IPS DF 6.9 (cell line): ENCODE results near the gene GNB2.

ENCODE experiments used
- DNase-seq: peaks from one replicate; pipeline ENCODE4 v3.0.0-alpha.2; 2013; ENCODE audit warnings: low read depth, low spot score
- H3K27ac ChIP-seq: one replicate; pipeline ENCODE4 v1.5.1; 2013; ENCODE audit warnings: low read length, control low read depth
- H3K27me3 ChIP-seq: 2 replicates; pipeline ENCODE4 v1.6.1; 2013; ENCODE audit warnings: mild to moderate bottlenecking, low read length; ENCODE audit not compliant: control insufficient read depth, insufficient read depth
- H3K36me3 ChIP-seq: 2 replicates; pipeline ENCODE4 v1.6.1; 2013; ENCODE audit warnings: low read length; ENCODE audit not compliant: control insufficient read depth, insufficient read depth
- H3K4me1 ChIP-seq: 2 replicates; pipeline ENCODE4 v1.6.1; 2013; ENCODE audit warnings: low read length; ENCODE audit not compliant: control insufficient read depth, insufficient read depth
- H3K4me3 ChIP-seq: 2 replicates; pipeline ENCODE4 v1.5.1; 2013; ENCODE audit warnings: mild to moderate bottlenecking, low read length
- H3K9me3 ChIP-seq: 2 replicates; pipeline ENCODE4 v1.6.1; 2013; ENCODE audit warnings: low read length, inconsistent platforms; ENCODE audit not compliant: control insufficient read depth, insufficient read depth
- WGBS: extraction: QIAGEN DNeasy Blood & Tissue Kit; methylation state at CpG from one replicate; pipeline ENCODE4 v1.1.7; 2013; ENCODE audit warnings: mixed read lengths, missing lambda C conversion rate; ENCODE audit not compliant: insufficient read length, insufficient coverage; 5-methylcytosine and 5-hydroxymethylcytosine counted together

The GNB2 gene

DNA sequence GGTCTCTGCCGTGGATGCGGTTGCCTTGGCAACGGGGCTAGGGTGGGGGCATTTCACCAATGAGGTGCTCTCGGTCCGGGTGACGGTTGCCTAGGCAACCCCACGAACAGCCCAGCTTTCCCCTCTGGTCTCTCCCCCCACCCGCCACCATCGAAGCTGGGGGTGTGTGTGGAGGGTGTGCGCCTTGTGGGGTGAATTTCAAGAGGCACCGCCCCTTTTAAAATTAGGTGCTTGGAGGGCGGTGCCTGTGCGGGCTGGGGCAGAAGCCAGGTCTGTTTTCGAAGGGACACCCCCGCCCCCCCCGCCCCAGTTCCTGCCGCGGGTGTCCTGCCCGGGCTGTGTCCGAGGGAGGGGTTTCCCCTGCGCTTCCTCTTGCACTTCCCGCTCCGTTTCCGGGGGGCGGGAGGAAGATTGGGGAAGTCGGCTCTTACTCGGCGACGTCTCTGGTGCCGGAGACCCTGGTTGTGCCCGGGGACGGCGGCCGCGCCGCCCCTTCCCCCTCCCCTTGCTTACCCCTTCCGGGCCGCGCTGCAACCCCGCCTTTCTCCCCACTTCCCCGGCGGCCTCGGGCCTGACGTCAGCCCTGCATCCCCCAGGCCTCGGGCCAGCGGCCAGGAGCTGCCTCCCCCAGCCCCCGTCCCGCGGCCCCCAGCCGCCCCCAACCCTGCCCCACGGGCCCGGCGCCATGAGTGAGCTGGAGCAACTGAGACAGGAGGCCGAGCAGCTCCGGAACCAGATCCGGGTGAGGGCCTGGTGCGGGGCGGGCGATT, 2.2 kb downstream of the GNB2 start:
- Histone ChIP-seq H3K9me3 (no peaks in the 10 kb centered on the region), H3K27ac (no peak overlapping the region), H3K4me3 (peak overlapping the region; percentile 43; the same call in 1 of the 2 replicates), H3K27me3 (0 out of 2 replicates have a peak, but pooled peaks cover 1% of the 10 kb centered on the region), H3K4me1 (no peaks in the 10 kb centered on the region), H3K36me3 (peaks cover 19% of the 10 kb centered on the region)
- no CpG with 5 or more reads among the region's 59 CpGs for WGBS
- no peak for DNase-seq

DNA sequence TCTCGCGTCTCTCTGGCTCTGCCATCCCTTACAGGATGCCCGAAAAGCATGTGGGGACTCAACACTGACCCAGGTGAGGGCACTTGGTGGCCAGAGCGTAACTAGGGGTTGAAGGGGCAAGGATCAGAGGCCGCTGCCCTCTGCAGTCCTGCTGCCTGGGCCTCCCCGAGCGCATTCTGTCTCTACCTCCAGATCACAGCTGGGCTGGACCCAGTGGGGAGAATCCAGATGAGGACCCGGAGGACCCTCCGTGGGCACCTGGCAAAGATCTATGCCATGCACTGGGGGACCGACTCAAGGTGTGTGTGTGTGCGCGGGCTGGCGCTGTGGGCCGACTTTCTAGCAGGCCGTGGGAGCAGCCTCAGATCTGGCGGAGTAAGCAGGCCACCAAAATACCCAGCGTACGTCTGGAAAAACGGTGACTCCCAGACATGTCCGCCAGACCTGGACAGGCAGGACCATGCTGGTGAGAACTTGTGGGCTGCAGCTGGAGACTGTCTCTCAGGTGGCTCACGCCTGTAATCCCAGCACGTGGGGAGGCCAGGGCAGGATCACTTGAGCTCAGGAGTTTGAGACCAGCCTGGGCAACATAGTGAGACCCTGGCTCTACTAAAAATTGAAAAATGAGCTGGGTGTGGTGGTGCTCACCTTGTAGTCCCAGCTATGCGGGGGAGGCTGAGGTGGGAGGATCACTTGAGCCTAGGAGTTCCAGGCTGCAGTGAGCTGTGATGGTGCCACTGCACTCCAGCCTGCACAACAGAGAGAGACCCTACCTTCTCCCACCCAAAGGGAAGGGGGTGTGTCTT, 3.2 kb downstream of the GNB2 start:
- Histone ChIP-seq H3K27ac (no peak overlapping the region), H3K36me3 (peaks cover 26% of the 10 kb centered on the region), H3K9me3 (no peaks in the 10 kb centered on the region), H3K27me3 (0 out of 2 replicates have a peak, but pooled peaks cover 1% of the 10 kb centered on the region), H3K4me3 (no peak overlapping the region; the same call in 1 of the 2 replicates), H3K4me1 (no peaks in the 10 kb centered on the region)
- WGBS, result no CpG with 5 or more reads among the region's 23 CpGs
- no peak for DNase-seq

DNA sequence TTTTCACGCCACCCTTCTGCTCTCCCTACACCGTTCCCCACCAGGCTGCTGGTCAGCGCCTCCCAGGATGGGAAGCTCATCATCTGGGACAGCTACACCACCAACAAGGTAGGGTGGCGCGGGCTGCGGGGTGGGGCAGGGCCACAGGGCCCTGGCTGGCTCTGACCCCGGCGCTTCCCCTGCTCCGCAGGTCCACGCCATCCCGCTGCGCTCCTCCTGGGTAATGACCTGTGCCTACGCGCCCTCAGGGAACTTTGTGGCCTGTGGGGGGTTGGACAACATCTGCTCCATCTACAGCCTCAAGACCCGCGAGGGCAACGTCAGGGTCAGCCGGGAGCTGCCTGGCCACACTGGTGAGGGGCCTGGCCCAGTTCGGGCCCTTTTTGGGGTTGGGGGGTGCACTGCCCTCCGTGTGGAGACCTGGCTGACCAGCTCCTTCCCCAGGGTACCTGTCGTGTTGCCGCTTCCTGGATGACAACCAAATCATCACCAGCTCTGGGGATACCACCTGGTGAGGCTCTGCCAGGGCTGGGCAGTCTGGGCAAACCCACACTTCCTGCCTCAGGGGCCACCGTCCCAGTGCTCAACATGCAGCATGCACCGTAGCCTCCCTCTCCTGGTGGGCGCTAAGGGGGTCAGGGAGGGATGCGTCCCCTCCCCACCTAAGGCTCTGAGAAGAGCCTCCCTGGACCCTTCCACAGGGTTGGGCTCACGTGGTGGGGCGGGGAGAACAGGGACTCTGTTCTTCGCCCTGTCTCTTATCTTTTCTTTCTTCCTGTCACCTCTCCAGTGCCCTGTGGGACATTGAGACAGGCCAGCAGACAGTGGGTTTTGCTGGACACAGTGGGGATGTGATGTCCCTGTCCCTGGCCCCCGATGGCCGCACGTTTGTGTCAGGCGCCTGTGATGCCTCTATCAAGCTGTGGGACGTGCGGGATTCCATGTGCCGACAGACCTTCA, 4.0 kb downstream of the GNB2 start:
- no peak overlapping the region for H3K4me3 ChIP-seq
- no peaks in the 10 kb centered on the region for H3K9me3 ChIP-seq
- DNase-seq, result no peak
- no peak overlapping the region for H3K27ac ChIP-seq
- no peaks in the 10 kb centered on the region for H3K4me1 ChIP-seq
- WGBS, result no CpG with 5 or more reads among the region's 36 CpGs
- peaks cover 35% of the 10 kb centered on the region for H3K36me3 ChIP-seq
- 0 out of 2 replicates have a peak, but pooled peaks cover under 1% of the 10 kb centered on the region for H3K27me3 ChIP-seq

DNA sequence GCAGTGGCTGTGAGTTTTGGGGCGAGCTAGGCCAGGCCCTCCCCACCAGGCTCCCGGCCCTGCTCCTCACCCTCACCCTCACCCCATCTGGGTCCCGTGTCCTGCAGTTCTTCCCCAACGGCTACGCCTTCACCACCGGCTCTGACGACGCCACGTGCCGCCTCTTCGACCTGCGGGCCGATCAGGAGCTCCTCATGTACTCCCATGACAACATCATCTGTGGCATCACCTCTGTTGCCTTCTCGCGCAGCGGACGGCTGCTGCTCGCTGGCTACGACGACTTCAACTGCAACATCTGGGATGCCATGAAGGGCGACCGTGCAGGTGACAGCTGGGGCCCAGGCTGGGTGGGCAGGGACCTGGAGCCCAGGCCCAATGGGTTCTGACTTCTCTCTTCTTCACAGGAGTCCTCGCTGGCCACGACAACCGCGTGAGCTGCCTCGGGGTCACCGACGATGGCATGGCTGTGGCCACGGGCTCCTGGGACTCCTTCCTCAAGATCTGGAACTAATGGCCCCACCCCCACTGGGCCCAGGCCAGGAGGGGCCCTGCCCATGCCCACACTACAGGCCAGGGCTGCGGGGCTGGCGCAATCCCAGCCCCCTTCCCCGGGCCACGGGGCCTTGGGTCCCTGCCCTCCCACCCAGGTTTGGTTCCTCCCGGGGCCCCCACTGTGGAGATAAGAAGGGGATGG, 4.9 kb downstream of the GNB2 start:
- no peak overlapping the region for H3K27ac ChIP-seq

DNA sequence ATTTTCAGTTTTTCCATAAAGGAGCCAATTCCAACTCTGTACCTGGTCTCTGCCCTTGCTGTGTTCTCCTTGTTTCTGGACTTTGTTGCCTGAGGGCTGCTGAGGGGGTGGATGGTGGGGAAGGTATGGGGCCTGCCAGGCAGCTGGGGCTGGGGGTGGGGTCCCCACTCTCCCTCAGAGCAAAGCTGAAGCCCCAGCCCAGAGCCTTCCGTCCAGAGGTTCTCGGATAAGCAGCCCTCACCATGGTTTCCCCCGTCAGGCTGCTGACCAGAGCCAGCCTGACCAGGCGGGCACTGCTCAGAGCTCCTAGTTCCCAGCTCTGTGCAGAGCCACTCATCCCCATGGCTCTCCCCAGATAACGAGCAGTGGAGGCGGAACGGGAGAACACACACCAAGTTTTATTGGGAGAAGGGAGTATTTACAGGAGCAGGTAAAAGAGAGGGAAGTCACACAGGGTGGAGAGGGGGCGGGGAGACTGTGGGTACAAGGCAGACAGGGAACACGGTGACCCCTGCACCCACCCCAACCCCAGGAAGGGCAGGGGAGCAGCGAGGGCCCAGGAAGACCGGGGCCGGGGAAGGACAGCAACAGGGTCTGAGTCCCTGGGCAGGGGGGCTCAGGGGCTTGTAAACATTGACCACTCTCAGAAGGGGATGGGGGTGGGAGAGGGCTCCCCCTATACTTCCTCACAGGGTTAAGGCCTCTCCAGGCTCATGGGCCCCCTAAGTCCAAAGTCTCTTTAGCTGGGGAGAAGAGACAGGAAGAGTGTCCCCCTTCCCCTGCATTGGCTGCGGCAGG, 5.8 kb downstream of the GNB2 start:
- WGBS, result no CpG with 5 or more reads among the region's 13 CpGs
- no peaks in the 10 kb centered on the region for H3K27me3 ChIP-seq
- no peaks in the 10 kb centered on the region; the same call in 1 of the 2 replicates for H3K4me1 ChIP-seq
- no peak for DNase-seq
- no peak overlapping the region for H3K27ac ChIP-seq
- no peaks in the 10 kb centered on the region for H3K9me3 ChIP-seq
- no peak overlapping the region for H3K4me3 ChIP-seq
- peaks cover 52% of the 10 kb centered on the region for H3K36me3 ChIP-seq

More for the DNA sequence above, 4.9 kb downstream of the GNB2 start:
- H3K4me3 ChIP-seq, result no peak overlapping the region
- peaks cover 43% of the 10 kb centered on the region for H3K36me3 ChIP-seq
- DNase-seq, result no peak
- H3K9me3 ChIP-seq, result no peaks in the 10 kb centered on the region
- WGBS, result no CpG with 5 or more reads among the region's 35 CpGs
- H3K27me3 ChIP-seq, result no peaks in the 10 kb centered on the region
- no peaks in the 10 kb centered on the region; the same call in 1 of the 2 replicates for H3K4me1 ChIP-seq

GRCh38 chr7:100679927-100680575, 6.5 kb downstream of the GNB2 start:
- Histone ChIP-seq H3K9me3 (no peaks in the 10 kb centered on the region), H3K4me3 (no peak overlapping the region), H3K27me3 (no peaks in the 10 kb centered on the region), H3K36me3 (peaks cover 59% of the 10 kb centered on the region), H3K4me1 (no peaks in the 10 kb centered on the region; the same call in 1 of the 2 replicates), H3K27ac (no peak overlapping the region)
- no peak for DNase-seq
- no CpG with 5 or more reads among the region's 13 CpGs for WGBS

GRCh38 chr7:100680576-100681271, 7.2 kb downstream of the GNB2 start:
- Histone ChIP-seq H3K36me3 (peaks cover 66% of the 10 kb centered on the region), H3K27ac (no peak overlapping the region), H3K27me3 (no peaks in the 10 kb centered on the region), H3K4me3 (no peak overlapping the region), H3K9me3 (no peaks in the 10 kb centered on the region), H3K4me1 (no peaks in the 10 kb centered on the region; the same call in 1 of the 2 replicates)
- DNase-seq, result no peak
- no CpG with 5 or more reads among the region's 18 CpGs for whole genome bisulfite sequencing

- no peak overlapping the region for H3K27ac ChIP-seq
- peaks cover 72% of the 10 kb centered on the region for H3K36me3 ChIP-seq
- no CpG with 5 or more reads among the region's 29 CpGs for WGBS
- no peaks in the 10 kb centered on the region for H3K27me3 ChIP-seq
- no peaks in the 10 kb centered on the region; the same call in 1 of the 2 replicates for H3K4me1 ChIP-seq
- no peaks in the 10 kb centered on the region for H3K9me3 ChIP-seq
- no peak overlapping the region for H3K4me3 ChIP-seq
- DNase-seq, result no peak
Observed at GRCh38 chr7:100681491-100682227, 8.1 kb downstream of the GNB2 start.
